ENCODE data around the gene PIH1D2.

GRCh38 chr11:112096194-112096593, 22.4 kb upstream of the PIH1D2 start:
- TF ChIP-seq POLR2AphosphoS5 (IDR thresholded peaks at IDR 0.05; ENCODE audit: low read depth, low read length) = no peak
- no peak for TF ChIP-seq SPI1 (IDR thresholded peaks at IDR 0.05; ENCODE audit: low read depth, low read length)
- TF ChIP-seq POLR2A (IDR thresholded peaks at IDR 0.05; ENCODE audit: low read depth, low read length) = no peak

Data from GM12891 (cell line).